ENCODE measurements around the gene RAB44. TPM values are rescaled to one million over a fixed set of nuclear protein-coding genes. Genes with fewer than 3 reads are reported as not detected.

RAB44 gene
- total and polyA plus RNA-seq, 2 of the 13 experiments (the other 11 are each of a cell fraction or from before 2014, with no cell fraction given), result not detected

DNA sequence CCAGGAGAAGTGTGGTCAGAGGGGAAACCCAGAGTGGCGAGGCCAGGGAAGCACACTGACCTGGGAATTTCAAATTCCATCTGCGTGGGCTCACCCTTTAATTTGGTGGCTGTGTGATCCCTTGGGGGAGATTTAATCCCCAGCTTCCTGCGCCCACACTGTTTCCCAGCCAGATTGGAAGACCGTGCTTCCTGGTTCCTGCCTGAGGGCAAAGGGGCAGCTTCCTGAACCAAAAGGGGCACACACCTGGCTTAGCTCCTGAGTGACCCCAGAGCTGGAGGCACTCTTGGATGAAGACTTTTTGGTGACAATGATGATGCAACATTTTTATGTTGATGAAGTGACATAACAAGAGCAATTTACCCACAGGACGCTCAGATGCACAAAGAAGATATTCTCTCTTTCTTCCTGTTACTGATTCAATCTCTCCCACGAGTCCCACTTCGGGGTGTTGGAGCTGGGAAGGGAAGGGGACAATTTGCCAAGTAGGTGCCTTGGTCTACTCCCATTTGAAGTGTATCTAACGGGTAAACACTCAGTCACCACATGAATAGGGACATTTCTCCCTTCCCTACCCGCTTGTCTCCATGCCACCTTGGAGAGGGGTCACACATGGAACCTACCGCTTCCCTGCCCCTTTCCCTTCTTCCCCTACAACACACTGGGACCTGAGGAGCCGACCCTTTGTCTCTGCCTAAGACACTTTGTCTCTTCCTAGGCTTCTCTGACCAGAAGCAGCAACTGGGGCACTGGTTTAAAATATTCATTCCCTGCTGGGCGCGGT is 47.7 kb upstream of the RAB44 start (continued):
- TF ChIP-seq NFE2 (CRISPR knock-in tag; IDR thresholded peaks at IDR 0.05), result 0 out of 2 replicates have a peak, but pooled peaks have one; percentile 15
- TF ChIP-seq WIZ (CRISPR knock-in tag; IDR thresholded peaks at IDR 0.05), result 0 out of 2 replicates have a peak, but pooled peaks have one; percentile 25
- no peak for TF ChIP-seq ZNF775 (CRISPR knock-in tag; IDR thresholded peaks at IDR 0.05; ENCODE audit: borderline replicate concordance)
- no peak for TF ChIP-seq ZNF382 (CRISPR knock-in tag; IDR thresholded peaks at IDR 0.05; ENCODE audit: borderline replicate concordance)
- peak; percentile 31; the same call in 1 of the 2 replicates for TF ChIP-seq SALL1 (CRISPR knock-in tag; IDR thresholded peaks at IDR 0.05)
- TF ChIP-seq NR2F6 (IDR thresholded peaks at IDR 0.05), result no peak
- no peak for TF ChIP-seq NR2F6 (CRISPR knock-in tag; IDR thresholded peaks at IDR 0.05)
- TF ChIP-seq ZNF292 (CRISPR knock-in tag; IDR thresholded peaks at IDR 0.05; ENCODE audit: borderline replicate concordance, low read depth), result no peak
- TF ChIP-seq CEBPB (IDR thresholded peaks at IDR 0.05; ENCODE audit: borderline replicate concordance, low read depth, low read length), result peak; percentile 88
- no peak for TF ChIP-seq ZNF598 (CRISPR knock-in tag; IDR thresholded peaks at IDR 0.05; ENCODE audit: borderline replicate concordance)
- TF ChIP-seq MAF1 (CRISPR knock-in tag; IDR thresholded peaks at IDR 0.05; ENCODE audit: borderline replicate concordance), result no peak
- TF ChIP-seq ZNF577 (CRISPR knock-in tag; IDR thresholded peaks at IDR 0.05; ENCODE audit: borderline replicate concordance, low read depth), result no peak
- no peak for TF ChIP-seq ZNF496 (CRISPR knock-in tag; IDR thresholded peaks at IDR 0.05; ENCODE audit: insufficient replicate concordance)
- TF ChIP-seq, protein P1, sequence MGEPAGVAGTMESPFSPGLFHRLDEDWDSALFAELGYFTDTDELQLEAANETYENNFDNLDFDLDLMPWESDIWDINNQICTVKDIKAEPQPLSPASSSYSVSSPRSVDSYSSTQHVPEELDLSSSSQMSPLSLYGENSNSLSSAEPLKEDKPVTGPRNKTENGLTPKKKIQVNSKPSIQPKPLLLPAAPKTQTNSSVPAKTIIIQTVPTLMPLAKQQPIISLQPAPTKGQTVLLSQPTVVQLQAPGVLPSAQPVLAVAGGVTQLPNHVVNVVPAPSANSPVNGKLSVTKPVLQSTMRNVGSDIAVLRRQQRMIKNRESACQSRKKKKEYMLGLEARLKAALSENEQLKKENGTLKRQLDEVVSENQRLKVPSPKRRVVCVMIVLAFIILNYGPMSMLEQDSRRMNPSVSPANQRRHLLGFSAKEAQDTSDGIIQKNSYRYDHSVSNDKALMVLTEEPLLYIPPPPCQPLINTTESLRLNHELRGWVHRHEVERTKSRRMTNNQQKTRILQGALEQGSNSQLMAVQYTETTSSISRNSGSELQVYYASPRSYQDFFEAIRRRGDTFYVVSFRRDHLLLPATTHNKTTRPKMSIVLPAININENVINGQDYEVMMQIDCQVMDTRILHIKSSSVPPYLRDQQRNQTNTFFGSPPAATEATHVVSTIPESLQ (CRISPR knock-in tag; conservative IDR thresholded peaks at IDR 0.05), result no peak
- TF ChIP-seq, protein P2, sequence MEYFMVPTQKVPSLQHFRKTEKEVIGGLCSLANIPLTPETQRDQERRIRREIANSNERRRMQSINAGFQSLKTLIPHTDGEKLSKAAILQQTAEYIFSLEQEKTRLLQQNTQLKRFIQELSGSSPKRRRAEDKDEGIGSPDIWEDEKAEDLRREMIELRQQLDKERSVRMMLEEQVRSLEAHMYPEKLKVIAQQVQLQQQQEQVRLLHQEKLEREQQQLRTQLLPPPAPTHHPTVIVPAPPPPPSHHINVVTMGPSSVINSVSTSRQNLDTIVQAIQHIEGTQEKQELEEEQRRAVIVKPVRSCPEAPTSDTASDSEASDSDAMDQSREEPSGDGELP (IDR thresholded peaks at IDR 0.05; ENCODE audit: borderline replicate concordance, low read depth), result no peak
- TF ChIP-seq, protein P3, sequence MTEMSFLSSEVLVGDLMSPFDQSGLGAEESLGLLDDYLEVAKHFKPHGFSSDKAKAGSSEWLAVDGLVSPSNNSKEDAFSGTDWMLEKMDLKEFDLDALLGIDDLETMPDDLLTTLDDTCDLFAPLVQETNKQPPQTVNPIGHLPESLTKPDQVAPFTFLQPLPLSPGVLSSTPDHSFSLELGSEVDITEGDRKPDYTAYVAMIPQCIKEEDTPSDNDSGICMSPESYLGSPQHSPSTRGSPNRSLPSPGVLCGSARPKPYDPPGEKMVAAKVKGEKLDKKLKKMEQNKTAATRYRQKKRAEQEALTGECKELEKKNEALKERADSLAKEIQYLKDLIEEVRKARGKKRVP (CRISPR knock-in tag; IDR thresholded peaks at IDR 0.05), result peak in 1 of 2 experiments; percentile 74; a peak in 2 of 4 replicates
- TF ChIP-seq SATB2 (CRISPR knock-in tag; IDR thresholded peaks at IDR 0.05), result no peak
- TF ChIP-seq ELF3 (CRISPR knock-in tag; IDR thresholded peaks at IDR 0.05), result peak; percentile 57; the same call in 1 of the 2 replicates
- TF ChIP-seq ZNF672 (CRISPR knock-in tag; IDR thresholded peaks at IDR 0.05), result no peak
- TF ChIP-seq, protein P4, sequence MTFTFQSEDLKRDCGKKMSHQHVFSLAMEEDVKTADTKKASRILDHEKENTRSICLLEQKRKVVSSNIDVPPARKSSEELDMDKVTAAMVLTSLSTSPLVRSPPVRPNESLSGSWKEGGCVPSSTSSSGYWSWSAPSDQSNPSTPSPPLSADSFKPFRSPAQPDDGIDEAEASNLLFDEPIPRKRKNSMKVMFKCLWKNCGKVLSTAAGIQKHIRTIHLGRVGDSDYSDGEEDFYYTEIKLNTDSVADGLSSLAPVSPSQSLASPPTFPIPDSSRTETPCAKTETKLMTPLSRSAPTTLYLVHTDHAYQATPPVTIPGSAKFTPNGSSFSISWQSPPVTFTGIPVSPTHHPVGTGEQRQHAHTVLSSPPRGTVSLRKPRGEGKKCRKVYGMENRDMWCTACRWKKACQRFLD (CRISPR knock-in tag; IDR thresholded peaks at IDR 0.05; ENCODE audit: borderline replicate concordance), result no peak
- TF ChIP-seq KDM3A (CRISPR knock-in tag; IDR thresholded peaks at IDR 0.05; ENCODE audit: low read depth), result no peak
- no peak for TF ChIP-seq SP2 (CRISPR knock-in tag; IDR thresholded peaks at IDR 0.05)
- TF ChIP-seq CEBPG (CRISPR knock-in tag; IDR thresholded peaks at IDR 0.05), result peak; percentile 73
